Astrocyte (in vitro differentiated cells and primary cell): Measurements from ENCODE around the gene DNAH1.

ENCODE experiments used
- EZH2 ChIP-seq: IDR thresholded peaks from 2 replicates; pipeline ENCODE4 v1.6.1; 2012; ENCODE audit warnings: mild to moderate bottlenecking, low read length, inconsistent platforms; ENCODE audit not compliant: insufficient read depth
- TF ChIP-seq, protein P1 (sequence below): IDR thresholded peaks from 2 replicates; pipeline ENCODE4 v1.5.1; 2011; ENCODE audit warnings: low read depth, mild to moderate bottlenecking, inconsistent platforms, low read length, moderate library complexity; ENCODE audit not compliant: insufficient read depth

DNA sequence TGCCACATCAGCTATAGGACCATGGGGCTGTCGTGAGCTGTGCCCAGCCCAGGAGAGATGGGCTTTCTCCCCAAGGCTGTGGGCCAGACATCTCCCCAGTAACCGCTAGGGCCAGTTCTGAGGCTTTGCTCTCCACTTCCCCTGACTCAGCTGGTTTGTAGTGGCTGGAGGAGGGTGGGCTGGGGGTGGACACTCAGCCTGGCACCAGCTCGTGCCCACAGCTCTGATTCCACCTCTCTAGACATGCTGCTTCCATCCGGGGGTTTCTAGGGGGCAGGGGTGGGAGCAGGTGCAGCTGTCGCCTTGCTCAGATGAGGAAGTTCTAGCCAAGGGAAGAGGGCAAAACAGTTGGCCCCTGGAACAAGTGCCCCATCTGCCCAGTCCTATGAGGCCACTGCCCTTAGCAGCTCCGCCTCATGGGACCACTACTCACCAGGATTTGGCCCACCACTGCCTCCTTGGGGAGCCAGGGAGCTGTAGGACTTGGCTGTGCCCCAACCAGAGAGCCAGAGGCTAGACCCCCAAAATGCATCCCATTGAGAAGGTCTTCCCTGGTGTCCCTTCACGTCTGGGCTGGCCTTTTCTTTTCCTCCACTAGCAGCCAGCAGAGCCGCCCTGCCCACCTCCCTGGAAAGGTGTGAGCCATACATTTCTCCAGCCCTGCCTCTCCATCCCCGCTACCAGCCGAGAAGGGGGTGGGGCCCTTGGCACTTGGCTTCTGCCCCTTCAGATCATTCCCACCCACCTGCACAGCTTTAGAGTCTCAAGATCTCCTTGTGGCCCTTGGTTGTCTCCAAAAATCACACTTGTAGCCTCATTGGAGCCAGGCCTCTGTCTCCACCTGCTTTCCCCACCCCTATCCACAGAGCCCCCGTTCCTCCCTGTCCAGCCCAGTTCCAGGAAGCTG is 18.6 kb upstream of the DNAH1 start:
- TF ChIP-seq, protein P1, sequence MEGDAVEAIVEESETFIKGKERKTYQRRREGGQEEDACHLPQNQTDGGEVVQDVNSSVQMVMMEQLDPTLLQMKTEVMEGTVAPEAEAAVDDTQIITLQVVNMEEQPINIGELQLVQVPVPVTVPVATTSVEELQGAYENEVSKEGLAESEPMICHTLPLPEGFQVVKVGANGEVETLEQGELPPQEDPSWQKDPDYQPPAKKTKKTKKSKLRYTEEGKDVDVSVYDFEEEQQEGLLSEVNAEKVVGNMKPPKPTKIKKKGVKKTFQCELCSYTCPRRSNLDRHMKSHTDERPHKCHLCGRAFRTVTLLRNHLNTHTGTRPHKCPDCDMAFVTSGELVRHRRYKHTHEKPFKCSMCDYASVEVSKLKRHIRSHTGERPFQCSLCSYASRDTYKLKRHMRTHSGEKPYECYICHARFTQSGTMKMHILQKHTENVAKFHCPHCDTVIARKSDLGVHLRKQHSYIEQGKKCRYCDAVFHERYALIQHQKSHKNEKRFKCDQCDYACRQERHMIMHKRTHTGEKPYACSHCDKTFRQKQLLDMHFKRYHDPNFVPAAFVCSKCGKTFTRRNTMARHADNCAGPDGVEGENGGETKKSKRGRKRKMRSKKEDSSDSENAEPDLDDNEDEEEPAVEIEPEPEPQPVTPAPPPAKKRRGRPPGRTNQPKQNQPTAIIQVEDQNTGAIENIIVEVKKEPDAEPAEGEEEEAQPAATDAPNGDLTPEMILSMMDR: no peak
- no peak for TF ChIP-seq EZH2
